ENCODE data around the gene TMEM245. TPM values are rescaled to one million over a fixed set of nuclear protein-coding genes. Genes with fewer than 3 reads are reported as not detected.
"Not testable (repeated sequence)": the region's sequence is repeated elsewhere in the genome, so short reads cannot be mapped to it uniquely, and the experiment has no call there.

TMEM245 gene
- total and polyA plus RNA-seq, 4 donors, result 34.7 to 82.8 (median 49.1) TPM

DNA sequence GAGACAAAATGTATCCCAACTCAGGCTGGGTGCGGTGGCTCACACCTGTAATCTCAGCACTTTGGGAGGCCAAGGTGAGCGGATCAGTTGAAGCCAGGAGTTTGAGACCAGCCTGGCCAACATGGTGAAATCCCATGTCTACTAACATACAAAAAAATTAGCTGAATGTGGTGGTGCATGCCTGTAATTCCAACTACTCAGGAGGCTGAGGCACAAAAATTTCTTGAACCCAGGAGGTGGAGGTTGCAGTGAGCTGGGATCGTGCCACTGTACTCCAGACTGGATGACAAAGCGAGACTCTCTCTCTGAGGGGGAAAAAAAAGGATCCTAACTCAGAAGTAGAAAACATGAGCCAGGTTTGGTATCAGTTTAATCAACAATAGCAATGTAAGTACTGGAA lies 66.6 kb downstream of the TMEM245 start:
- not testable (repeated sequence) for H3K4me1 ChIP-seq (ENCODE audit: control insufficient read depth, insufficient read depth, low read length); H3K27me3 ChIP-seq (ENCODE audit: control insufficient read depth, insufficient read depth, low read length); DNase-seq (ENCODE audit: low read depth in 4 of 6, low spot score in 6 of 6); H3K4me3 ChIP-seq (ENCODE audit: low read depth, low read length); H3K9me3 ChIP-seq (ENCODE audit: control insufficient read depth, insufficient read depth, low read length)
- Histone ChIP-seq H3K36me3 (ENCODE audit: control insufficient read depth, insufficient read depth, low read length) (peaks cover 38% of the 10 kb centered on the region), H3K27ac (ENCODE audit: low read depth, low read length) (peak overlapping the region; percentile 77)
- WGBS (ENCODE audit: insufficient coverage), result 71% methylated on average over 1 of the region's 4 CpGs

- Histone ChIP-seq H3K27ac (ENCODE audit: low read depth, low read length) (peak overlapping the region; percentile 77), H3K36me3 (ENCODE audit: control insufficient read depth, insufficient read depth, low read length) (peaks cover 34% of the 10 kb centered on the region)
Measured at GRCh38 chr9:109052416-109052815, 67.3 kb downstream of the TMEM245 start.

GRCh38 chr9:109051733-109052132 lies 68.0 kb downstream of the TMEM245 start:
- no peaks in the 10 kb centered on the region for H3K4me1 ChIP-seq (ENCODE audit: control insufficient read depth, insufficient read depth, low read length)
- peak overlapping the region; percentile 53 for H3K27ac ChIP-seq (ENCODE audit: low read depth, low read length)
- no peaks in the 10 kb centered on the region for H3K27me3 ChIP-seq (ENCODE audit: control insufficient read depth, insufficient read depth, low read length)
- no peaks in the 10 kb centered on the region for H3K9me3 ChIP-seq (ENCODE audit: control insufficient read depth, insufficient read depth, low read length)
- H3K36me3 ChIP-seq (ENCODE audit: control insufficient read depth, insufficient read depth, low read length), result peaks cover 29% of the 10 kb centered on the region
- no CpG with 5 or more reads among the region's 1 CpG for WGBS (ENCODE audit: insufficient coverage)
- no peak overlapping the region for H3K4me3 ChIP-seq (ENCODE audit: low read depth, low read length)
- no peak for DNase-seq (ENCODE audit: low read depth in 4 of 6, low spot score in 6 of 6)

More at GRCh38 chr9:109052416-109052815, 67.3 kb downstream of the TMEM245 start:
- DNase-seq (ENCODE audit: low read depth in 4 of 6, low spot score in 6 of 6), result peak in 1 of 6 donors; percentile 40
- Histone ChIP-seq H3K27me3 (ENCODE audit: control insufficient read depth, insufficient read depth, low read length) (no peaks in the 10 kb centered on the region), H3K4me3 (ENCODE audit: low read depth, low read length) (no peak overlapping the region), H3K4me1 (ENCODE audit: control insufficient read depth, insufficient read depth, low read length) (no peaks in the 10 kb centered on the region), H3K9me3 (ENCODE audit: control insufficient read depth, insufficient read depth, low read length) (no peaks in the 10 kb centered on the region)
- WGBS (ENCODE audit: insufficient coverage), result no CpG with 5 or more reads among the region's 2 CpGs

DNA sequence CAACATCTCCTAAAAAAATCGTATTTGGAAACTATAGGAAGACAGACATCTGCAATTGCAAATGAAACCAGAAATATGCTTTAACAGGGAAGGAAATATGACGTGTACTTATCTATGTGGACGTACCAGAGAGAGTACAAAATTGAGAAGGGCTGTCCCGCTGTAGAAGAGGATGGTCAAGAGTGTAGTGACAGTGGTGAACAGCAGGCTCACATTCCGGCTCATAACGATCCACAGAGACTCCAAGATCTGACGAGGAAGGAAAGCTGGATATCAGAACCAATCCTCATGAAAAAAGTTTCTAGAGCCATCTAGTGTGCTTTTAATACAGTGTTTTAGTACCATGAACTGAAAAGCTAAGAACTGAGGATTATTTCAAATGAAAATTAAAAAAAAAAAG lies 69.3 kb downstream of the TMEM245 start:
- no peak for DNase-seq (ENCODE audit: low read depth in 4 of 6, low spot score in 6 of 6)
- H3K36me3 ChIP-seq (ENCODE audit: control insufficient read depth, insufficient read depth, low read length), result peaks cover 20% of the 10 kb centered on the region
- H3K4me1 ChIP-seq (ENCODE audit: control insufficient read depth, insufficient read depth, low read length), result no peaks in the 10 kb centered on the region
- peak overlapping the region; percentile 43 for H3K27ac ChIP-seq (ENCODE audit: low read depth, low read length)
- WGBS (ENCODE audit: insufficient coverage), result 63% methylated on average over 3 of the region's 7 CpGs
- no peaks in the 10 kb centered on the region for H3K27me3 ChIP-seq (ENCODE audit: control insufficient read depth, insufficient read depth, low read length)
- H3K9me3 ChIP-seq (ENCODE audit: control insufficient read depth, insufficient read depth, low read length), result no peaks in the 10 kb centered on the region
- no peak overlapping the region for H3K4me3 ChIP-seq (ENCODE audit: low read depth, low read length)

DNA sequence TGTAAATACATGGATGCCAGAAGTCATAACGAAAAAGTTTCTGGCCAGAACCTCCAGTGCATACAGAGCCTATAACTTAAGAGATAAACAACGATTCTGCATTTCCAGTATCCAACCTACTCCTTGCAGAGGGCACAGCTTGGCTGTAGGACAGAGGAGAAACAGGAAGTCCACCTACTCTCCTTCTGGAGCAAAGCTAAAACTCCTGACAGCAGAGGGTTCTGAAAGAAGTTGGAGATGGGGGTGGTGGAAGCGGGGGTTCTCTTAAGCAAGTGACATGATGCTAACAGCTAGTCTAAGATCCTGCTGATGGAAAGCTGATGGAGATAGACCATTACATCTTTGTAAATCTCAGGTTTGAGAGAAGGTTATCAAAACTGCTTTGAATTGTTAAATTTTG lies 70.9 kb downstream of the TMEM245 start:
- no peak for DNase-seq (ENCODE audit: low read depth in 4 of 6, low spot score in 6 of 6)
- no peaks in the 10 kb centered on the region for H3K9me3 ChIP-seq (ENCODE audit: control insufficient read depth, insufficient read depth, low read length)
- H3K4me3 ChIP-seq (ENCODE audit: low read depth, low read length), result no peak overlapping the region
- H3K27ac ChIP-seq (ENCODE audit: low read depth, low read length), result no peak overlapping the region
- H3K27me3 ChIP-seq (ENCODE audit: control insufficient read depth, insufficient read depth, low read length), result no peaks in the 10 kb centered on the region
- no CpG with 5 or more reads among the region's 3 CpGs for WGBS (ENCODE audit: insufficient coverage)
- H3K36me3 ChIP-seq (ENCODE audit: control insufficient read depth, insufficient read depth, low read length), result peaks cover 27% of the 10 kb centered on the region
- H3K4me1 ChIP-seq (ENCODE audit: control insufficient read depth, insufficient read depth, low read length), result no peaks in the 10 kb centered on the region

DNA sequence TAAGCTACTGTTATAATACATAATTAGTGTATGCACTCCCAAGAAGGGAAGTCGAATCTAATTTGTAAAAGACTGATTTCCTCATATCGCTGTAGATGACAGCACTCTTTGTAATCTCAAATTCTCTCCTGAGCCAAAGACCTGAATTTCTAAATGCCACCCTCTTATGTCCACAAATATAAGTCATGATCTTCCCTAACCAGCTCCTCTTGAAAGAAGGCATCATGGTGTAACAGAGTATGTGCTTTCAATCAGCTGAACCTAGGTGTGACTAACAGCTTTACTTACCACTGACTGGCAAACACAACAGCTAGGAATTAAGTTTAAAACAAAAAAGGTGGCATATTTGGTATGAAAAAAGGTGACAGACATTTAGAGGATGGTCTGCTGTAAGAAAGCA lies 72.5 kb downstream of the TMEM245 start:
- Histone ChIP-seq H3K36me3 (ENCODE audit: control insufficient read depth, insufficient read depth, low read length) (peaks cover 26% of the 10 kb centered on the region), H3K27ac (ENCODE audit: low read depth, low read length) (no peak overlapping the region), H3K4me1 (ENCODE audit: control insufficient read depth, insufficient read depth, low read length) (no peaks in the 10 kb centered on the region), H3K4me3 (ENCODE audit: low read depth, low read length) (no peak overlapping the region), H3K27me3 (ENCODE audit: control insufficient read depth, insufficient read depth, low read length) (no peaks in the 10 kb centered on the region), H3K9me3 (ENCODE audit: control insufficient read depth, insufficient read depth, low read length) (no peaks in the 10 kb centered on the region)
- no CpG with 5 or more reads among the region's 2 CpGs for WGBS (ENCODE audit: insufficient coverage)
- DNase-seq (ENCODE audit: low read depth in 4 of 6, low spot score in 6 of 6), result no peak

- Histone ChIP-seq H3K9me3 (ENCODE audit: control insufficient read depth, insufficient read depth, low read length) (no peaks in the 10 kb centered on the region), H3K4me1 (ENCODE audit: control insufficient read depth, insufficient read depth, low read length) (no peaks in the 10 kb centered on the region), H3K4me3 (ENCODE audit: low read depth, low read length) (no peak overlapping the region), H3K27ac (ENCODE audit: low read depth, low read length) (no peak overlapping the region), H3K36me3 (ENCODE audit: control insufficient read depth, insufficient read depth, low read length) (peaks cover 26% of the 10 kb centered on the region), H3K27me3 (ENCODE audit: control insufficient read depth, insufficient read depth, low read length) (no peaks in the 10 kb centered on the region)
- DNase-seq (ENCODE audit: low read depth in 4 of 6, low spot score in 6 of 6), result no peak
- WGBS (ENCODE audit: insufficient coverage), result no CpG with 5 or more reads among the region's 1 CpG
Measured at GRCh38 chr9:109046346-109046745, 73.4 kb downstream of the TMEM245 start.

DNA sequence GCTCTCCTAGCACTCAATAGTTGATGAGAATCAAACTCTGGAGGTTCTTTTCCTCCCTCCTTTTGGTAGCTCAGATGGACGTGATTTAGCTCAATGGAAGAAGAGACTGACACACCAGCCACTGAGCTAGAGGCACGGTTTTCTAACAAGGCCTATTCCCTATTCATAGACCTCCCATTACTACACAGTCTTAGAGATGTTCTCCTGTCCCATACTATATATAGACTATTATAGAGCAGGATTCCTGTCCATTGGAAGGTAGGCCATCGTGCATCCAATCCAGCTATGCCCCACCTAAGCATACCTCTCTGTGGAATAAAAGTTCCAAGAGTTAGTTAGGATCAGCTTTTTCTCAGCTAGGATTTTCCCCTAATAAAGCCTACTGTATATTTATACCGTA lies 76.2 kb downstream of the TMEM245 start:
- Histone ChIP-seq H3K27ac (ENCODE audit: low read depth, low read length) (no peak overlapping the region), H3K4me1 (ENCODE audit: control insufficient read depth, insufficient read depth, low read length) (no peaks in the 10 kb centered on the region), H3K9me3 (ENCODE audit: control insufficient read depth, insufficient read depth, low read length) (no peaks in the 10 kb centered on the region), H3K27me3 (ENCODE audit: control insufficient read depth, insufficient read depth, low read length) (no peaks in the 10 kb centered on the region), H3K4me3 (ENCODE audit: low read depth, low read length) (no peak overlapping the region), H3K36me3 (ENCODE audit: control insufficient read depth, insufficient read depth, low read length) (peaks cover 10% of the 10 kb centered on the region)
- WGBS (ENCODE audit: insufficient coverage), result 100% methylated on average over 1 of the region's 4 CpGs
- DNase-seq (ENCODE audit: low read depth in 4 of 6, low spot score in 6 of 6), result no peak

DNA sequence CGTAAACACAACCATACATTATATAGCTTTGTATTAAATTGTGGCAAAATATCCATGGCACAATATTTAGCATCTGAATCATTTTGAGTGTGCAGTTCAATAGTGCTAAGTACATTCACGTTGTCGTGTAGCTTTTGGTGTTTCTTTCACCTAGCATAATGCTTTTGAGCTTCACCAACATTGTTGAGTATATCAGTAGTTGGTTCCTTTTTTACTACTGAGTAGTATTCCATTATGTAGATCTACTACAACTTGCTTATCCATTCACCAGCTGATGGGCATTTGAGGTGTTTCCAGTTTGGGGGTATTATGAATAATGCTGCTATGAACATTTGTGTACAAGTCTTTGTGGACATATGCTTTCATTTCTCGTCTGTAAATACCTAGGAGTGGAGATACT lies 79.2 kb downstream of the TMEM245 start:
- no peak overlapping the region for H3K4me3 ChIP-seq (ENCODE audit: low read depth, low read length)
- no CpG with 5 or more reads among the region's 4 CpGs for WGBS (ENCODE audit: insufficient coverage)
- peaks cover 13% of the 10 kb centered on the region for H3K36me3 ChIP-seq (ENCODE audit: control insufficient read depth, insufficient read depth, low read length)
- H3K4me1 ChIP-seq (ENCODE audit: control insufficient read depth, insufficient read depth, low read length), result no peaks in the 10 kb centered on the region
- no peaks in the 10 kb centered on the region for H3K9me3 ChIP-seq (ENCODE audit: control insufficient read depth, insufficient read depth, low read length)
- DNase-seq (ENCODE audit: low read depth in 4 of 6, low spot score in 6 of 6), result no peak
- H3K27ac ChIP-seq (ENCODE audit: low read depth, low read length), result no peak overlapping the region
- H3K27me3 ChIP-seq (ENCODE audit: control insufficient read depth, insufficient read depth, low read length), result no peaks in the 10 kb centered on the region

DNA sequence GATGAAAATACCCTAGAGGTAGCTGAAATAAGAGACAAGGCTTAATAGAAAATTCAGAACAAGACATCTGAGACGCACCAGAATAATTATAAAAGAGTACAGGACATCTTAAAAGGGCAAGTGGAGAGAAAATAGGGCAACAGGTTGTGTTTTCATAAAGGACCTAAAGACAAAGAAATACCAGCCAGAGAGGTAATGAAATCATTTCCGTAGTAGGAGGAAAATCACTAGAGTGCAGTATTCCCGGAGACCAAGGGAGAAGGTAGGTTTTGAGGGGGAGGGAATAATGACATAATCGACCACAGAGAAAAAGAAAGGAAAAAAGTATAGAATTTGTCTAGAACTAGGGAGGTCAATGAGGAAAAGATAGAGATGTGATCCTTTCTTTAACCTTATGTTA lies 80.2 kb downstream of the TMEM245 start:
- H3K4me1 ChIP-seq (ENCODE audit: control insufficient read depth, insufficient read depth, low read length), result no peaks in the 10 kb centered on the region
- H3K4me3 ChIP-seq (ENCODE audit: low read depth, low read length), result no peak overlapping the region
- no peaks in the 10 kb centered on the region for H3K27me3 ChIP-seq (ENCODE audit: control insufficient read depth, insufficient read depth, low read length)
- 89% methylated on average over 3 of the region's 4 CpGs for WGBS (ENCODE audit: insufficient coverage)
- no peaks in the 10 kb centered on the region for H3K9me3 ChIP-seq (ENCODE audit: control insufficient read depth, insufficient read depth, low read length)
- peaks cover 10% of the 10 kb centered on the region for H3K36me3 ChIP-seq (ENCODE audit: control insufficient read depth, insufficient read depth, low read length)
- no peak for DNase-seq (ENCODE audit: low read depth in 4 of 6, low spot score in 6 of 6)
- no peak overlapping the region for H3K27ac ChIP-seq (ENCODE audit: low read depth, low read length)

Measured in spinal cord (tissue), 10 donors.